Femur (tissue), 1 donor: ENCODE results near the gene BLMH.

Source experiments
- DNase-seq: peaks from one replicate; pipeline ENCODE4 v3.0.0-alpha.2; 2017

Gene BLMH

GRCh38 chr17:30291543-30292285 is at the start of gene BLMH:
BLMH (minus strand) TSS chr17:30291944; CDS start chr17:30291819, 125 bp downstream.
- peak; percentile 90 for DNase-seq

GRCh38 chr17:30340801-30341356 is 49.1 kb upstream of the BLMH start:
- DNase-seq: no peak

GRCh38 chr17:30339086-30339485 is 47.3 kb upstream of the BLMH start:
- DNase-seq: no peak

- DNase-seq: no peak
Observed at GRCh38 chr17:30337393-30337999, 45.8 kb upstream of the BLMH start.

GRCh38 chr17:30336369-30337171 is 44.8 kb upstream of the BLMH start:
- DNase-seq: no peak

- DNase-seq: no peak
Observed at GRCh38 chr17:30334421-30334820, 42.7 kb upstream of the BLMH start.

- DNase-seq: no peak
Observed at GRCh38 chr17:30333503-30334360, 42.0 kb upstream of the BLMH start, which contains the start of gene TMIGD1. TMIGD1 (minus strand) TSS chr17:30334057; CDS start chr17:30332133, 1,924 bp downstream.

GRCh38 chr17:30332057-30332542 is 40.4 kb upstream of the BLMH start:
- DNase-seq: no peak

GRCh38 chr17:30326809-30327208 is 35.1 kb upstream of the BLMH start:
- DNase-seq: no peak

GRCh38 chr17:30324723-30325122 is 33.0 kb upstream of the BLMH start:
- no peak for DNase-seq

GRCh38 chr17:30323895-30324319 is 32.2 kb upstream of the BLMH start:
- DNase-seq: peak; percentile 55

GRCh38 chr17:30323262-30323894 is 31.6 kb upstream of the BLMH start:
- DNase-seq: peak; percentile 22

GRCh38 chr17:30321314-30321713 is 29.6 kb upstream of the BLMH start:
- DNase-seq: no peak

- DNase-seq: no peak
Observed at GRCh38 chr17:30318155-30318554, 26.4 kb upstream of the BLMH start.

- no peak for DNase-seq
Observed at GRCh38 chr17:30316736-30317135, 25.0 kb upstream of the BLMH start.

GRCh38 chr17:30315106-30315505 is 23.4 kb upstream of the BLMH start:
- DNase-seq: no peak

- DNase-seq: no peak
Observed at GRCh38 chr17:30314474-30314873, 22.7 kb upstream of the BLMH start.

GRCh38 chr17:30312226-30312625 is 20.5 kb upstream of the BLMH start:
- DNase-seq: no peak

GRCh38 chr17:30310562-30310961 is 18.8 kb upstream of the BLMH start:
- DNase-seq: no peak

GRCh38 chr17:30309591-30309990 is 17.8 kb upstream of the BLMH start:
- no peak for DNase-seq

GRCh38 chr17:30308406-30308805 is 16.7 kb upstream of the BLMH start:
- no peak for DNase-seq

GRCh38 chr17:30304778-30305177 is 13.0 kb upstream of the BLMH start:
- DNase-seq: no peak
